NCI-H748 (cell line): Measurements from ENCODE around the gene LYPD1.

Experiments
- DNase-seq: peaks from one replicate; lab custom pipeline; 2025; ENCODE audit not compliant: unreplicated experiment; lab: John Stamatoyannopoulos, UW

The LYPD1 gene

GRCh38 chr2:132638313-132639040, 31.5 kb downstream of the LYPD1 start:
- peak; percentile 45 for DNase-seq

- no peak for DNase-seq
These were observed 33.7 kb downstream of the LYPD1 start for GRCh38 chr2:132636346-132636745.

GRCh38 chr2:132633635-132634034, 36.4 kb downstream of the LYPD1 start:
- DNase-seq, result no peak

- DNase-seq, result no peak
These were observed 37.9 kb downstream of the LYPD1 start for GRCh38 chr2:132632000-132632649.

GRCh38 chr2:132627536-132627935, 42.5 kb downstream of the LYPD1 start:
- DNase-seq, result no peak

- DNase-seq, result no peak
These were observed 46.7 kb downstream of the LYPD1 start for GRCh38 chr2:132623096-132623839.

GRCh38 chr2:132621131-132621875, 48.7 kb downstream of the LYPD1 start:
- peak; percentile 5 for DNase-seq

- no peak for DNase-seq
These were observed 49.9 kb downstream of the LYPD1 start for GRCh38 chr2:132620115-132620514.

- DNase-seq, result no peak
These were observed 51.3 kb downstream of the LYPD1 start for GRCh38 chr2:132618734-132619133.

GRCh38 chr2:132617989-132618388, 52.0 kb downstream of the LYPD1 start:
- DNase-seq, result no peak

GRCh38 chr2:132615329-132616085, 54.5 kb downstream of the LYPD1 start:
- peak; percentile 58 for DNase-seq

- no peak for DNase-seq
These were observed 58.3 kb downstream of the LYPD1 start for GRCh38 chr2:132611719-132612118.

- DNase-seq, result peak; percentile 26
These were observed 60.7 kb downstream of the LYPD1 start for GRCh38 chr2:132609101-132609890.

- DNase-seq, result peak; percentile 1
These were observed 61.7 kb downstream of the LYPD1 start for GRCh38 chr2:132608311-132608710.

- no peak for DNase-seq
These were observed 62.4 kb downstream of the LYPD1 start for GRCh38 chr2:132607426-132608090.

- no peak for DNase-seq
These were observed 63.4 kb downstream of the LYPD1 start for GRCh38 chr2:132606649-132607048.

- no peak for DNase-seq
These were observed 64.5 kb downstream of the LYPD1 start for GRCh38 chr2:132605236-132606180.

- no peak for DNase-seq
These were observed 65.4 kb downstream of the LYPD1 start for GRCh38 chr2:132604561-132604960.
